HL-60/S4 treated with retinoic acid at 250 ng/mL for 4 days and 3 days (cell line): Measurements from ENCODE around the gene TBC1D22A.
"Not testable (repeated sequence)": the region's sequence is repeated elsewhere in the genome, so short reads cannot be mapped to it uniquely, and the experiment has no call there.

Source experiments
- in situ Hi-C: fragments of 300-500 bp; cut with MboI; formaldehyde crosslinking; loops from 2 replicates; pipeline ENCODE4 v1.7.0; 2022; ENCODE audit warnings: low sequenced_read_pairs

The TBC1D22A gene, protein sequence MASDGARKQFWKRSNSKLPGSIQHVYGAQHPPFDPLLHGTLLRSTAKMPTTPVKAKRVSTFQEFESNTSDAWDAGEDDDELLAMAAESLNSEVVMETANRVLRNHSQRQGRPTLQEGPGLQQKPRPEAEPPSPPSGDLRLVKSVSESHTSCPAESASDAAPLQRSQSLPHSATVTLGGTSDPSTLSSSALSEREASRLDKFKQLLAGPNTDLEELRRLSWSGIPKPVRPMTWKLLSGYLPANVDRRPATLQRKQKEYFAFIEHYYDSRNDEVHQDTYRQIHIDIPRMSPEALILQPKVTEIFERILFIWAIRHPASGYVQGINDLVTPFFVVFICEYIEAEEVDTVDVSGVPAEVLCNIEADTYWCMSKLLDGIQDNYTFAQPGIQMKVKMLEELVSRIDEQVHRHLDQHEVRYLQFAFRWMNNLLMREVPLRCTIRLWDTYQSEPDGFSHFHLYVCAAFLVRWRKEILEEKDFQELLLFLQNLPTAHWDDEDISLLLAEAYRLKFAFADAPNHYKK

DNA sequence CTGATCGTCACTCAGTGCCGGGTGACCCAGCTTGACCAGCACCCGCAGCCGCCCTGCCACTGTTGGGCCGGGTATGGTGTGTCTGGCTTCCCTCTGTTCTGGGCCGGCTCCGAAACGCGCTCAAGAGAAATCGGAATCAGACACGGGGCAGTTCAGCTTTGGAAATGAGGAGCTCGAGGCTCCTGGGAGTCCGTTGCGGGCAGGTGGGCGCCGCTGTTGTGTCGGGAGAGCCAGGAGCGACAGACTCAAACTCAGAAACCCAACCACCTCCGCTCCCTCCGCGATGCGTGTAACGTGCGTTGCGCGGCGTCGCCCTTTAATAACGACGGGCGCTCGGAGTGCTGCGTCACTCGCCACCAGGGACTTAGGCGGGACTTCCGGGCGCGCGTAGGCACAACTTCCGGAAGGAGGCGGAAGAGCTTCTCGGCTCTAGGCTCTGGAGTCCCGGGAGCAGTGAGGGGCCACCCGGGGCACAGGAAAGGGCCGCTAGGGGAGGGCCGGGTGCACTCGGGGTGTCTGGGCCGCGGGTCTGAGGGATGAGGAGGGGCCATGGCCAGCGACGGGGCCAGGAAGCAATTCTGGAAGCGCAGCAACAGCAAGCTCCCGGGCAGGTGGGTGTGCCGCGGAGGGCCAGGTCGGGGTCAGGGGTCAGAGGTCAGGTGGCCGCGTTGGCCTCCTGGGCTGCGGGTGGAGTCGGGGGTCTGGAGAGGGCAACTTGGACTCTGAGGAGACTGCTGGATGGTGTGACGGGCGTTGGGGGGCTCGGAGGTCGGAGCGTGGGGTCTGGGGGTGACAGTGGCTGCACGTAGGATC lies at the start of gene TBC1D22A:
Gene TBC1D22A (plus strand): TSS at position 413 of the 813 bp plus-strand sequence. CDS start 137 bp downstream, at position 550.
- in situ Hi-C loops: no loop called here

DNA sequence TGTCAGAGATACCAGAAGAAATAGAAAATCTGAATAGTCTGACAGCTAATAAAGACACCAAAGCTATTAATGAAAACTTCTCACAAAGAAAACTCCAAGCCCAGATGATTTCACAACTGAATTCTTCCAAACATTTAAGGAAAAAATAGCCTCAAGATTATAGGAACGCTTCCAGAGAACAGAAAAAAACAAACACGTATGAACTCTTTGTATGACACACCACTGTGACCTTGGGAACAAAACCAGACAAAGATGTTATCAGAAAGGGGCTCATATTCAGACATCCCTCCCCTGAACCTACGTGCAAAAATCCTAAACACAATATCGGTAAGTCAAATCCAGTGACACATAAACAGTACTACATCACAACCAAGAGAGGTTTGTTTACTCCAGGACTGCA lies 47.9 kb upstream of the TBC1D22A start:
- in situ Hi-C loops: no loop called here

DNA sequence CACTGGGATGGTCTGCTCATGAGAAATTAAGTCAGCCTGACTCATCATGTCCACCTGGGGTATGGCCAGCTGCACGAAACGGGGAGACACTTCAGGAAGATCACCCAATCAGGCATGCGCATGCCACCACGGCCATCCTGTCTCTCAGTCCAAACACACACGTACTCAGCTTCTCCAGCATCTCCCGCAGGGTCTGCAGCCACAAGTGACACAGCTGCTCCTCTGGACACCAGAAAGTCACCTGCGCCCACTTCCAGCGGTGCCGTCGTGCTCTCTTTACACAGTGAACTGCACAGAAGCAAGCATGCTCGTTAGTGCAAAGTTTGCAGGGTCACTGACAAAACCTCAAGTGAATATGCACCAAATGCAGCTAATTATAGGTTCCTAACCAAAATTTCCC lies 42.5 kb upstream of the TBC1D22A start:
- in situ Hi-C loops: no loop called here

DNA sequence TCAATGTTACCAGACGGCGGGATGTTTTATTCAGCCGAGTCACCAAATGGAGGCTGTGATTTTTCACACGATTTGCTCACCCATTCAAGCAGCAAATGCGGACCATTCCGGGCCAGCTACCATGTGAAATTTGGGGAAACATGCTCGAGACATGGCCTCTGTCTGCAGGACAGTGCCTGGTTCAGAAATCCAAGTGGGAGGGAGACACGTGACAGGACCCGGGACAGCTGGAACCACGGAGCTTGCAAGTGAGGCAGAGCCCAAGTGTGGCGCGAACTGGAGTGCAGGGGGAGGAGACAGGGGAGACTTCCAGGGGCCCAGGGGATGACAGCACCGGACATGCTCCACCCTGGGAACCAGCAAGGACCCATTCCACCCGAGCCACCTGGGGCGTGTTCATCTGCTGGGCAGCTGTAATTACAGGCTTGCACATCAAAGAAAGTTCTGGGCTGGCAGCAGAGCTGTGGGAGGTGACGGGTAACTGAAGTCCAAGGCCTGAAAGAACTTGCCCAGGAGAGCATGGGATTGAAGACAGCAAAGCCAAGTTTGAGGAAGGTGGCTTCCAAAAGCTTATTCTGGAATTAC lies 40.9 kb upstream of the TBC1D22A start:
- in situ Hi-C loops: no loop called here

DNA sequence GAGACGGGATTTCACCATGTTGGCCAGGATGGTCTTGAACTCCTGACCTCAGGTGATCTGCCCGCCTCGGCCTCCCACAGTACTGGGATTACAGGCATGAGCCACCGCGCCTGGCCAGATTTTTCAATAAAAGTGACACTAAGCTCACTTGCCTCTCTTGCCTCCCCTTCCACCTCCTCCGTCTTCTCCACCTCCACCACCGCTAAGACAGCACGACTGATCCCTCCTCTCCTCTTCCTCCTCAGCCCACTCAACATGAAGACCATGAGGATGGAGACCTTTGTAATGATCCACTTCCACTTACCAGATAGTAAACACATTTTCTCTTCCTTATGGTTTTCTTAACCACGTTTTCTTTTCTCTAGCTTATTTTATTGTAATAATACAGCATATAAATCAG lies 38.6 kb upstream of the TBC1D22A start:
- in situ Hi-C loops: no loop called here

DNA sequence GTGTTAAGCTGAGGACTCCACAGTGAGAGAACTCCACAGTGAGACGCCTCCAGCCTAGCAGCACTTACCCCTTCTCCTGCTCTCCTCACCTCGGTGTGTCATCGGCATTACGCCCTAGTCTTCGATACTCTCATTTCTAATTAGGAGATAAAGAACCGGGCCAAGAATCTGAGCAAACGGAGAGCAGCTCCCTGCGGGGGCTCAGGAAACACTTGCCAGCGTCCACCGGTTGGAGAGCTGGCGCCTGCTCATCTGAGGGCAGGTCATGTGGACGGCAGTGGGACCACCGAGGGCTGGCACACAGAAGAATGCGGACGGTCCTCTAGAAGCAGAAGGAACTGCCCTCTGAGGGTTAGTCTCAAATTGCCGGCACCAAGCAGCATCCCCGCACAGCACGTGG lies 37.4 kb upstream of the TBC1D22A start:
- in situ Hi-C loops: no loop called here

DNA sequence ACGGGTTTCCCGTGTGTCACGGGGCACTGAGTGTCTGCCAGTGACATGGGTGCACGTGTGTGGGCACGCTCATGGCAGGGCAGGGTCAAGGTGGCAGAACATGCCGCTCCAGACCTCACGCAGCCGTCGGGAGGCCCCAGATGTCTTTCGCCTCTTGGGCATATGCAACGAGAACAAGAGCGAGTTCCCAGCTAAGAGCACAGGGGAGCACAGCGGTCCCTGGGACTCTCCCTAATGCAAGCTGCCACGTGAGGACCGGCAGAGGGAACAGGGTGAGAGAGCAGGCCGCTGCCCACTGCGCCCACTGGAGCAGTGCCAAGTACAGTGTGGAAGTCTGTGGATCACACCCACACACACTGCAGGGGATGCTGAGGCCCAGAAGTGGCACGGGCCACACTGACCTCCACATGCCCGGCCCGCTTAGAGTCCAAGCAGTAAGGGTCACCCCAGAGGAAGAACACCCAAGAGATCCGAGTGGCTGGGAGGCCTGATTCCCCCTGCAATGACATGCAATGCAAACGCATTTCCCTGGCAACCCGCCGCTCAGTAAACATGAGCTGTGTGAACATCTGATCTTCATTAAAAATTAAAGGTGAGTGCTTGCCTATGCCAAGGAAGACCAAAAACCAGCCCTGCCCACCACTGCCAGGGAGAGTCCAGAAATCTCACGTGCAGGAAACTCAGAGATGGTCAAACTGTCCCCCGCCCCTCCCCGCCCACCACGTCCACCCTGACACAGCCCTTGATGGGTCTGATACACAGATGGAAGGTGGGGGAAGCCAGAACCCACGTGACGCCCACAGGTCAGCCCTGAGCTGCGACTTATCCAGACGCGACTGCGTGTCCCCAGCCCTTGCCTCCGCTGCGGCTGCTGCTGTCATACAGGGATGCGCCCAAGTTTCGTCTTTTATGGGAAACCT lies 36.1 kb upstream of the TBC1D22A start:
- in situ Hi-C loops: no loop called here

DNA sequence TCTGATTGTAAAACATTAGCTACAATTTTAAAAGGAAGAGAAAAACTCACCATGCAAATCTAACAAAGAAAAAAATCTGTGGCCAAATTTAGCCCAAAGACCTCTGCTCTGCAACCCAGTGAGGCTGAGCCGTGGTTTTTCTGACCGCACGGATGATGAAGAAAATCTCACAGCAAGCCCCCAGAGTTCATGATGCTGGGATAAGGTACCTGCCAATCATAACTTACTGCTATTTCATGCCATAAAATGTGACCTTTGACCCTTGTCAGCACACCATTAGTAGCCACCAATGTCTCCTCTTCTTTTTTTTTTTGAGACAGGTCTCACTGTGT lies 35.5 kb upstream of the TBC1D22A start:
- in situ Hi-C loops: no loop called here

DNA sequence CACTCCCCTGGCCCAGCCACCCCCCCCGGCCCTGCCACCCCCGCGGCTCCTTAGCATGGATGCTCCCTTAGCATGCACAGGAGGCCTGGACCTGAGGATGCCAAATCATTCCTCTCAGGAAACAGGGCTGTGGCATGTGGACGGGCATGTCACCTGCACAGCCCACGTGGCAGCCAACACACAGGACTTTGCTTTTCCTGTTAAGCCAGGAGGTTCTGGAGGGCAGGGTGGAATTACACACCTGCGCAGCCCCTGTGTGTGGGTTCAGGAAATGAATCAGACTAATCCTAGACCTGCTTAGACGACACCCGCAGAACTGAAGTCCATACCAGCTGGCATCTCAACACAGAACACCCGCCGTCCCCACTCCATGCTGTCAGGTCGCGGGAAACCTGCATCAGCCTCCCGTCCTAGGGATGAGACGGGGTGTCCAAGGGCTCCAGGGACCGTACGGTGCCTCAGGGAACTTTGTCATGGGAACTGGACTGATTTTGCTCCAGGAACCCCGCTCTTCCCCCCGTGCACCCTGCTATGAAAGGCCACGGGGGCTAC lies 34.6 kb upstream of the TBC1D22A start:
- in situ Hi-C loops: no loop called here

DNA sequence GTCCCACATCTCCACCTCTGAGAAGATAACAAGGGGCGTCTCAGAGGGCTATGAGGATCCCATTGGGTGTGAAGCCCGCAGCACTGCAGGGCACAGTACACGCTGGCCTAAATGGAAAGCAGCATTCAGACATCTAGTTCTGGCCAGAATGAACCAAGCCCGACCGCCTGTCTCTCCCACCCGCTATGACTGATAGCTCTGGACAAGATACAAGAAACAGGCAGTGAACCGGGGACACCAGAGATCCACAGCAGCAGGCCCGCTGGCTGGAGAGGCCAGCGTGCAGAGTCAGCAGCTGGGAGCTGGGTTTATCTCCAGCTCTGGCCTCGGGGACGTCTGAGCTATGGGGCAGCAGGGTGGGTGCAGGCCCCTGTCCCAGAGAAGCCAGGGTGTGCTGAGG lies 34.0 kb upstream of the TBC1D22A start:
- in situ Hi-C loops: no loop called here

DNA sequence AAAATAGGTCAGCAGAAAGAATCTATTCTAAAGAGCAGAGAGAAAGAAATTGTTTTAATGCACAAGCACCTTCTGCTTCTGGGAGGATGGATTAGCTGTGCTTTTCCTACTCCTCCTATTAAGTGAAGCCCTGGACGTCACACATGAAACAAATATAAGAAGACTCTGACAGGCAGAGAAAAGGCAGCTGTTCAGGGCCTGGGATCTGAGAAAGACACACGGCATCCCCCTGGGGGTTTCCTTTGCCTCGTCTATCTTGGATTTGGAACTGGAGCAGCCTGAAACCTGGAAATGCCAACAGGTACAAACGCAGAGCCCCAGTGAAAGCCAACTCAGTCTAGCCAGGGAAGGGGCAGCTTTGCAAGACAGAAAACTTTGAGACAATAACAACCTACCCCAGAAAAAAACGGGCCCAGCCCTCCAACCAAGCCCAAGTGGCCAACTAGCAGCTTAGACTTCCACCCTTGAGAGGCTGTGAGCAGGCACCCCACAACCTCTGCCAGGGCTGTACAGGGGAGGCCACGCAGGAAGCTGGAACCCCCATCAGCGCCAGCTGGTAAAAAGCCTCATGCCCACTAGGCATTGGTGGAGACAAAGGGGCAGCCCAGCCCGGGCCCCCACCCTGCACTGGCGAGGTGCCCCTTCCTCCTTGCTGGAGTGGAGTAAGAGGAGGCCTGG lies 31.7 kb upstream of the TBC1D22A start:
- in situ Hi-C loops: no loop called here

DNA sequence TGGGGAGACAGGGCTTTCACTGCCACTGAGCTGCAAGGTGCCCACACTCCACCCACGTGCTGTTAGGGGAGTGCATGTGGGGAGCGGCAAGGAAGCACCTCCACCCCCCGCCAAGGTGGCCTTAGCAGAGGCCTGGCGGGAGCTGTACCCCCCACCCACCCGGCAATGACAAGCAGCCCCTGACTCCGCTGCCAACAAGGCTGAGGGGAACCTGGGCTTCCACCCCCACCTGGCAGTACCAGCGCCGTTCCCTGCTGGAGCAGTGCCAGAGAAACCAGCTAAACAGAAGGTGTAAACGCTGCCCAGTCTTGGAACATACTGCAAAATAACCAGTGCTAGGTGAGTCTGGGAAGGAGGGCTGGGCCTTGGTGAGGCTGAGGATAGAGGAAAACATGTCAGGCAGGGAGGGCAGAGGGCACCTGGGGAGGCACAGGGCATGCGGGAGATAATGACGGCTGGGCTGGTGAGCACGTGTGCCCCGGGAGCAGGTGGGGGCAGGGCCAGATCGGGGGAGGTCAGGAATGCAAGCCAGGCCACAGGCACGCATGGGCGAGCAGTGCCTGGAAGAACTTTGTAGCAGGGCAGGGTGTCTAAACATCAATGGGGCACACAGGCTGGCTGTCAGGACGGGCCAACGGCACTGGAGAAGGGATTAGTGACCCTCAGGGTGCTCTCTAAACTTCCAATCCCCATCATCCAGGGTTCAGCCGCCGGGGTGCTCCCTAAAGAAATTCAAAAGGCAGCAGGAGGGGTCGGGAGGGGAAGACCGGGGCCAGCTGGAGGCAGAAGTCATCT lies 31.0 kb upstream of the TBC1D22A start:
- in situ Hi-C loops: no loop called here

DNA sequence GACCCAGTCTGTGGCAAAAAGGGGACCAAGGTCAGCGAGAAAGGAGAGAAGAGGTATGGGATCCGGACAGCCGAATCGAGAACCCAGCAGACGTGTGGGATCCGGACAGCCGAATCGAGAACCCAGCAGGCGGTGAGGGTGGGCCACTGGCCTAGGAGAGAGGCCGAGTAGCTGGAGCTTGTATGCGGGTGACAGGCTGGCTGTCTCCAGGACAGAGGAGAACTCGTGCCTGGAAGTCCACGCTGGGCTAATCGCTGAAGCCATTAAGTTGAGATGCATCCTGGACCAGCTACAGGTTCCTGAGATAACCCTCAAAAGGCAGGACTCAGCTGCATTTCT lies 30.4 kb upstream of the TBC1D22A start:
- in situ Hi-C loops: no loop called here

DNA sequence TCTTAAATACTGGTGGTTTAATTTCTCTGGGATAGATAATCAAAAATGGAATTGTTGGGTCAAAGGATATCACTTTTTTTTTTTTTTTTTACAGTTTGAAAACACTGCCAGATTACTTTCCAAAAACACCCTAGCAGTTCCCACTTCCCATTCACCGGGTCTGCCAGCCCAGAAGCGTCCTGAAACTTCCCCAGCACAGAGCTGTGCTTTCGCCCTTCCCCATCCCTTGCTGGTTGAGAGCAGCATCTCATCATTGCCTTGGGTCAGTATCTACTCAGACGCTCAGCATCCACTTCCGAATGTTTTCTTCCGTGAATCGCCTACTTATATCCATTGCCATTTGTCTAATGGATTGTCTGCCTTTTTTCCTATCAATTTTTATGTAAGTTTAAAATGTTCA lies 29.9 kb upstream of the TBC1D22A start:
- in situ Hi-C loops: no loop called here

DNA sequence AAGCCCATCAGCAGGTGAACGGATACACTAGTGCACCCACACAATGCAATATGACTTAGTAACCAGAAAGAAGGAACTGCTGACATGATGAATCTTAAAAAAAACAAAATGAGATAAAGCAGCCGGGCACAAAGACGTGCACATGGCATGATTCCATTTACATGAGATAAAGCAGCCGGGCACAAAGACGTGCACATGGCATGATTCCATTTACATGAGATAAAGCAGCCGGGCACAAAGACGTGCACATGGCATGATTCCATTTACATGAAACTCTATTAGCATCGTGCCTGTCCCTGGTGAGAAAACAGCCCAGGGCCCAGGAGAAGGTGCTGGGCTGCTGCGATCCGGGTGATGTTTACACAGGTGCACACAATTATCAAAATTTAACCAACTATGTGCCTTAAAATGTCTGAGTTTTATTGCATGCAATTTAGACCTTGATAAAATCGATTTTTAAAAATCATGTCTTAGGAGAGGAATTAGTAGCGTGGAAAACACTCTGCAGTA lies 28.2 kb upstream of the TBC1D22A start:
- in situ Hi-C loops: not testable (repeated sequence)

DNA sequence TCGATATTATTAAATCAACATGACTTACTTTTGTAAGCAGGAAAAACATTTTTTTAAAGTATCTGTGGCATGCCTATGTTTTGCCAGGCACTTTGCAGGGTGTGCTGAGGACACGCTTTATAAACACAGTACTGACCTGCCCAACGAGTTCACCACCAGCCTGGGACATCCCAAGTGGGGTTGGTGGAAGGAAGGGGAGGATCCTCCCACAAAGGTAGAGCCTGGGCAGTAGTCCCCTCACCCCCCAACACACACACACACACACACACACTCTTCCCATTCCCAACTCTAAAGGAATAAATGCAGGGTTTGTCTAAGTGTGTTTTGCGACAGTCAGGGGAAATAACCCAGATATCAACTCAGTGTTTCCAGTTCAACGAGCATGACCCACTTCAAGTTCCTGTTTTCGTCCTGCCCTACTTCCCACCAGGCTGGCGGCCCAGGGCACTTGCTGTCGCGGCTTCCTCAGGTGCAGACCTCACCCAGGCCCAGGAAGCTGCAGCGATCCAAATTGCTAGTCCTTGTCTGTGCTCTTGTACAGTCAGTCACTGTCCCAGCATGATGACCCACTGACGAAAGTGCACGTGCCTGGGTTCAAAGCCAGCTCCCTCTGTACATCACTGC lies 27.5 kb upstream of the TBC1D22A start:
- in situ Hi-C loops: no loop called here

DNA sequence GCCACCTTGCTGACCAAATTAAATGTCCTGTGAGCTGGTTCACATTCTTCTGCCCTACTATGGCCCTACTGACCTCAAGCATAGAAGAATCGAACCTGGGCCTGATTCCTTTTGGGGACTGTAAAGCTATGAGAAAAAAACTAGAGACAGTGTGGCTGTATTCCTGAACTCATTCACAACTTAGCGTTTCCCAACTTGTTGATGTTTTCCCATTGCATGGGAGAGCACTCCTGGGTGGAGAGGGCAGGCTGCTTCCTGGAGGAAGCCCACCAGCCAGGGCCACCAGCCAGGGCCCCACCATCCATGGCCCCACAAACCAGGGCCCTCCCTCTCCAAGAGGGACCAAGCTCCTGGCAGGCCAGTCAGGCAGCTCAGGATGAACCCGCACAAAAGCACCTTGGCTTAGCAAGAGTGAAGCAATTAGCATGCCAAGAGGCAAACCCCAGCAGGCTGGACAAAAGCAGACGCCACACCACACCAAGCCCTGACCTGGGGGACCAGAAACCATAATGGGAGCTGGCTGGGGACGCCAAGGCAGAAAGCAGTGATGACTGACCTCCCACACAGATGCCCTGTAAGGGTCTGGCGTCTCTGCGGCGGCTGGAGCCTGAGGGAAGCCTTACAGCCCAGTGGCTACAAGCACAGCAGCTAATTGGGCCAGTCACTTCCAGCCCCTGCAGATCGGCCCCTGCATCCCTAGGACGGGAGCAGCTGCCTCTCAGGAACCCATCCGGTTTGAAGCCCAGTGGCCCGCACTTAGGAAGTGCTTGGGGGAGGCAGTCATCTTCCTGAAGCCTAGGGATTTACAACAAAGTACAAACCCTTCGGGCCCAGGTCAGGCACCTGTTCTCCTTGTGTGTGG lies 26.5 kb upstream of the TBC1D22A start:
- in situ Hi-C loops: no loop called here

DNA sequence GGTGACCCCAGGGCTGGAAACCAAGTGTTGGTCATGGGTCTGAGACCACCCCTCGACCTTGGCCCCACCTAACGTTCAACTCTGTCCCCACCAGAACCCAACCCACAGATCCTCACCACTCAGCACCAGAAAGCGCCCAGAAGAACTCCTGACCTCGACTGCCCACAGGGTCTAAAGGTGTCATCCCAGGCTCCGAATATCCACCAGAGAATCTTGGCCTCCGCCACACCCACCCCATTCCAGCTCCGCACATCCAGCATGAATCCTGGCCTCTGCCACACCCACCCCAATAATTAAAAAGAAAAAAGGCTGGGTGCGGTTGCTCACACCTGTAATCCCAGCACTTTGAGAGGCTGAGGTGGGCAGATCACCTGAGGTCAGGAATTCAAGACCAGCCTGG lies 25.7 kb upstream of the TBC1D22A start:
- in situ Hi-C loops: no loop called here
